HFFc6 (cell line): ENCODE results near the gene FAM53B. TPM values are rescaled to one million over a fixed set of nuclear protein-coding genes. Genes with fewer than 3 reads are reported as not detected.

ENCODE experiments used
- DNase-seq: peaks from one replicate; pipeline ENCODE4 v3.0.0-alpha.2; 2018
- H3K27ac Mint-ChIP-seq: 2 replicates; pipeline ENCODE4 v1.8.0; 2020; ENCODE audit warnings: mild to moderate bottlenecking, mixed read lengths
- H3K27me3 Mint-ChIP-seq: 2 replicates; pipeline ENCODE4 v1.8.0; 2021; ENCODE audit warnings: mild to moderate bottlenecking, moderate library complexity, mixed read lengths; ENCODE audit not compliant: insufficient read depth
- H3K36me3 Mint-ChIP-seq: 2 replicates; pipeline ENCODE4 v1.8.0; 2021; ENCODE audit warnings: low read depth, mixed read lengths
- H3K4me1 Mint-ChIP-seq: 2 replicates; pipeline ENCODE4 v1.8.0; 2020; ENCODE audit warnings: low read depth, mixed read lengths
- H3K4me3 Mint-ChIP-seq: 2 replicates; pipeline ENCODE4 v1.8.0; 2020; ENCODE audit warnings: mild to moderate bottlenecking, moderate library complexity, mixed read lengths
- H3K9me3 Mint-ChIP-seq: 2 replicates; pipeline ENCODE4 v1.8.0; 2020; ENCODE audit warnings: mild to moderate bottlenecking, mixed read lengths
- CTCF ChIP-seq: fragments of 200-600 bp; sonication (generic); IDR thresholded peaks from 2 replicates; pipeline ENCODE4 v1.5.0; 2021; ENCODE audit warnings: antibody characterized with exemption, mild to moderate bottlenecking
- total RNA-seq, 6 experiments: library from RNA; stranded (reverse); fragmentation: NEBNext Ultra II Directional; extraction: Animal tissue kit (Norgen Biotek cat#: 25700); gene quantifications; 2 replicates in 1 of 6; 3 replicates in 5 of 6; pipeline ENCODE4 v1.2.3, GENCODE V29; 2021

Gene FAM53B
- total RNA-seq, 6 experiments from 2014 or later: 9.3 to 10.6 (median 10.4) TPM

DNA sequence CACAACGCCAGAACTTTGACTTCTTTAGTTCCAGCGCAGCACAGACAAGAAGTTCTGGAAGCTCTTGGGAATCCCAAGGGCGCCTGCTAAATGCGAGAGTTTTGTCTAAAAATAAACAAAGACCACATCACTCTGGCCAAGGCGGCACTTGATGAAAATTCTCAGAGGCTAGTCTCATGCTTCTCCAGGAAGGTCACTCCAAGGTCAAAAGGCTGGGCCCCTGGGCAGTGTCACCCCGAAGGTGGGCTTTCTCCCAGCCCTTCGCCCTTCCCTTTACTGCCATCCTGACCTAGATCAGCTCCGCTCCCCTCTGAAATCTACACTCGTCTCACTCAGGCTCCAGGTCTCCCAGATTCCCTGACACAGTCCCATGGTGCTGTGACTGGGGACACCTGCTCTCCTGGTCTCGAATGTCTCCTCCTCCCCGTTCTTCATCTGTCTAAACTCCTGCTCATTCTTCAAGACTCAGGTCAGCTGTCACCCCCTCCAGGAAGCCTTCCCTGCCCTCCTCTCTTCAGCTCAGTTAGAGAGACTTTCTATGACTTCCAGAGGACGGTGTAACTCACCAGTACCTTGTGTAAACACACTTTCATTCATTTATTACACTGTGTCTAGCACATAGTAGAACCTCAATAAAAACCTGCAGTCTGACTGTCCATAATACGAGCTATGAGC lies 10.5 kb downstream of the FAM53B start:
- no peak overlapping the region for H3K4me3 Mint-ChIP-seq
- no peaks in the 10 kb centered on the region for H3K9me3 Mint-ChIP-seq
- no peaks in the 10 kb centered on the region; the same call in 1 of the 2 replicates for H3K27me3 Mint-ChIP-seq
- no peak for DNase-seq
- H3K4me1 Mint-ChIP-seq: peaks cover 13% of the 10 kb centered on the region
- H3K36me3 Mint-ChIP-seq: peaks cover 10% of the 10 kb centered on the region
- TF ChIP-seq CTCF: no peak
- no peak overlapping the region for H3K27ac Mint-ChIP-seq

GRCh38 chr10:124732931-124733570 lies 11.1 kb downstream of the FAM53B start:
- Mint-ChIP-seq H3K4me3 (no peak overlapping the region), H3K27ac (no peak overlapping the region), H3K9me3 (no peaks in the 10 kb centered on the region), H3K36me3 (peaks cover 10% of the 10 kb centered on the region), H3K4me1 (peaks cover 20% of the 10 kb centered on the region), H3K27me3 (no peaks in the 10 kb centered on the region; the same call in 1 of the 2 replicates)
- no peak for DNase-seq
- no peak for TF ChIP-seq CTCF

DNA sequence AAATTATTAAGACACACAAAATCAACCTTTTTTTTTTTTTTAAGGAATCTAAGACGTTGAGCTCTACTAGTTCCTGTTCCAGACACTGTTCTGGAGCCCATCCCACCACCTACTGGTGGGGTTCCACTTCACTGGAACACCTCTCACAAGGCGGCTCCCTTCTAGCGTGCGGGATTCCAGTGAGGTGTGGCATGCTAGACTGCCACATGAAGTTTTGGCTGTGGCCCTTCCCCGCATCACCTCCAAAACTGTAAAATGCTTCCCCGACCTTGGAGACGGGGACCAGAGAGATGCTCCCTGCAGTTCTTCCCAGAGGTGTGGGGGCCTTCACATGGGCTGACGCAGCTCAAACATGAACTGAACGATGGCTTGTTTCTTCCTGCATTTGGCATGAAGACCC lies 12.6 kb downstream of the FAM53B start:
- TF ChIP-seq CTCF: no peak
- no peaks in the 10 kb centered on the region for H3K9me3 Mint-ChIP-seq
- H3K27me3 Mint-ChIP-seq: no peaks in the 10 kb centered on the region; the same call in 1 of the 2 replicates
- no peak overlapping the region for H3K27ac Mint-ChIP-seq
- no peak for DNase-seq
- peaks cover 21% of the 10 kb centered on the region for H3K4me1 Mint-ChIP-seq
- H3K4me3 Mint-ChIP-seq: no peak overlapping the region
- peaks cover 10% of the 10 kb centered on the region for H3K36me3 Mint-ChIP-seq

DNA sequence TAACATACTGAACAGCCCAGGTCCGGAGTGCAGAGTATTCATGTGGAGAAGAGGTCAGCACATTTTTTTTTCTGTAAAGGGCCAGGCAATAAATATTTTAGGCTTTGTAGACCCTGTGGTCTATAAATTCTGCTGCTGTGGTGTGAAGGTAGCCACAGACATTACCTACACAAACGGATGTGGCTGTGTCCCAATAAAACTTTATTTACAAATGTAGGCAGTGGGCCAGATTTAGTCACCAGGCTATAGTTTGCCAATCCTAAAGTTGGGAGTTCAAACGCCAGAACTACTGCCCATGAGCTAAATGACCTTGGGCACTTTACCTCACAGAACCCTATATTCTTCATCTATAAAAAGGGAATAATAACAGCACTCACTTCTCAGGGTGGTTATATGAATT lies 13.4 kb downstream of the FAM53B start:
- Mint-ChIP-seq H3K4me1 (peaks cover 21% of the 10 kb centered on the region), H3K27ac (no peak overlapping the region), H3K4me3 (no peak overlapping the region), H3K9me3 (no peaks in the 10 kb centered on the region), H3K36me3 (peaks cover 10% of the 10 kb centered on the region), H3K27me3 (no peaks in the 10 kb centered on the region; the same call in 1 of the 2 replicates)
- DNase-seq: no peak
- no peak for TF ChIP-seq CTCF

- DNase-seq: no peak
- Mint-ChIP-seq H3K4me3 (no peak overlapping the region), H3K36me3 (peaks cover 10% of the 10 kb centered on the region), H3K27me3 (no peaks in the 10 kb centered on the region; the same call in none of the 2 replicates), H3K4me1 (peaks cover 20% of the 10 kb centered on the region), H3K9me3 (no peaks in the 10 kb centered on the region), H3K27ac (no peak overlapping the region)
- TF ChIP-seq CTCF: no peak
Measured at GRCh38 chr10:124728830-124729661, 15.1 kb downstream of the FAM53B start.
